HG03460 (cell line): Measurements from ENCODE around the gene NDUFS7.

ENCODE experiments used
- ATAC-seq: cut with Tn5 transposase; IDR thresholded peaks from one replicate; pipeline ENCODE4 v1.9.1; 2021; ENCODE audit not compliant: unreplicated experiment

The NDUFS7 gene

DNA sequence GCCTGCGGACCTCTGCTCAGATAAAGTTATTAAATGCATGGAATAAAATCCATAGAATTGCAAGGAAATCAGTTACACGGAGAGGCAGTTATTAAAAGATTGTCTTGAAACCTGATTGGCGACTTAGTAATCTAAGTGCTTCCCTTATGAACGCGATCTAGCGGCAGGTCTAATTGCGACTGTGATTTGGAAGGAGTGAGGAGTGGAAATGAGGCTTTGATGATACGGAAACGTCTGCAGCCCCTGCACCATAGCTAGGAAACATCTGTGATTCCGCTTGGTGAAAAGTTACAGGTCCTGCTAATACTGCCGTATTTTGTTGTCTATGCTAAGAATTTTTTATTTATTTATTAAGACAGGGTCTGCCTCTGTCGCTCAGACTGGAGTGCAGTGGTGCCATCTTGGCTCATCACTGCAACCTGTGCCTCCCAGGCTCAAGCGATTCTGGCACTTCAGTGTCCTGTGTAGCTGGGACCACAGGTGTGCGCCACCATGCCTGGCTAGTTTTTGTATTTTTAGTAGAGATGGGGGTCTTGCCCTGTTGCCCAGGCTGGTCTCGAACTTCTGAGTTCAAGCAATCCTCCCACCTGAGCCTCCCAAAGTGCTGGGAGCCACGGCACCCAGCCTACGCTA lies 887 bp downstream of the NDUFS7 start:
- no peak for ATAC-seq

GRCh38 chr19:1385816-1386215 lies 2.1 kb downstream of the NDUFS7 start:
- ATAC-seq: no peak

DNA sequence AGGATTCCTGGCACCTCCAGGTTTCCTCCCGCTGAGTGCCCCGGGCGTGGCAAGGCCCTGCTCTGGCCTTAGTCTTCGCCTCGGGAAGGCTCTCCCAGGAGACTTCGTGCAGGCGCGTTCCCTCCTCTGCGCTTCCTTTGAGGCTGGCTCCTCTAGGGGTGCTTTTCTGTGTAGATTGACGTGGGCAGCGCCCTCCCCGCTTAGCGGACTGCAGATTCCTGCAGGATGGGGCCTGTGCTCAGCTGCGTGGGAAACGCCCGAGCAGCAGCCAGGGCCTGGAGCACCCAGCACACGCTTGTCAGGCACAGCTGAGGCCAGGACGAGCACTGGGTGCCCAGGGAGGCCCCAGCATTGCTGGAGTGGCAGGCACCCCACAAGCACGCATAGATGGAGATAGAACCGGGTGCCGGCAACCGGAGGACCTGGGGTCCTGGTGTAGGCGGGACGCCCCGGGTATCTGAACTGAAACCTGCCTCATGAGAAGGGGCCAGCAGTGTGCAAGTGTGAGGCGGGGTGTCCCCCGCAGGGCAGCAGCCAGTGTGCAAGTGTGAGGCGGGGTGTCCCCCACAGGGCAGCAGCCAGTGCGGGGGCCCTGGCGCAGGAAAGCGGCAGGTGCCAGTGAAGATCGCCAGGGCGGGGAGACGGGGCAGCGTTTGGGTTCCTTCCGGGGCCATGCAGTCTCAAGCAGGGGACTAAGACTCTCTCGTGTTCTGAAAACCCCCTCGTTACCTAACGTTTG lies 3.4 kb downstream of the NDUFS7 start:
- no peak for ATAC-seq

GRCh38 chr19:1387684-1388636 lies 4.3 kb downstream of the NDUFS7 start:
- no peak for ATAC-seq

DNA sequence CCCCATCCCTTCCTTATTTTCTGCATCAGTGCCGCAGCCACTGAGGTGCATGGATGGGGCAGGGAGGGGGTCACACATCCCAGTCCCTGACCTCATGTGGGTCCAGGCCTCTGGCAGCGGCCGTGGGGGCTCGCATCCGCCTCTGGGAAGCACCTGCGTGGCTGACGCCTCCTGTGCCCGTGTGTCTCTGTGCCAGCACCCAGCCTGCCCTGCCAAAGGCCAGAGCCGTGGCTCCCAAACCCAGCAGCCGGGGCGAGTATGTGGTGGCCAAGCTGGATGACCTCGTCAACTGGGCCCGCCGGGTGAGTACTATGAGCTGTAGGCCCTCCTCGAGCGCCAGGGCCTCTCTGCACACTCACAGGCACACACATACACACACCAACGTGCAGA lies 4.9 kb downstream of the NDUFS7 start:
- no peak for ATAC-seq

- ATAC-seq: no peak
These were observed 5.6 kb downstream of the NDUFS7 start for GRCh38 chr19:1389033-1389940.

DNA sequence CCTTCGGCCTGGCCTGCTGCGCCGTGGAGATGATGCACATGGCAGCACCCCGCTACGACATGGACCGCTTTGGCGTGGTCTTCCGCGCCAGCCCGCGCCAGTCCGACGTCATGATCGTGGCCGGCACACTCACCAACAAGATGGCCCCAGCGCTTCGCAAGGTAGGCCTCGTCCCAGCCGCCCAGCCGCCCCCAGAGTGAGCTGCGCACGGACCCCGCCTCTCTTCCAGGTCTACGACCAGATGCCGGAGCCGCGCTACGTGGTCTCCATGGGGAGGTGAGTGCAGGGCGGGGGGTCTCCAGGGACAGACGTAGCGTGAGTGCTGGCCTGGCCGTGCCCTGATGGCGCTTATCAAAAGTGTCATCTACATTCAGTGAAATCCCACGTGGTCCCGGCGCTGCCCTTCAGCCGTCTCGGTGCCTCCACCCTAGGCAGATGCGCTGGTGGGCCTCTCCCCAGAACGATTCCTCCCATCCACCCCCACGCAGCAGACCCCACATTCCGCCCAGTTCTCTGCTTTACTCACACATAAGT lies 7.2 kb downstream of the NDUFS7 start:
- no peak for ATAC-seq

DNA sequence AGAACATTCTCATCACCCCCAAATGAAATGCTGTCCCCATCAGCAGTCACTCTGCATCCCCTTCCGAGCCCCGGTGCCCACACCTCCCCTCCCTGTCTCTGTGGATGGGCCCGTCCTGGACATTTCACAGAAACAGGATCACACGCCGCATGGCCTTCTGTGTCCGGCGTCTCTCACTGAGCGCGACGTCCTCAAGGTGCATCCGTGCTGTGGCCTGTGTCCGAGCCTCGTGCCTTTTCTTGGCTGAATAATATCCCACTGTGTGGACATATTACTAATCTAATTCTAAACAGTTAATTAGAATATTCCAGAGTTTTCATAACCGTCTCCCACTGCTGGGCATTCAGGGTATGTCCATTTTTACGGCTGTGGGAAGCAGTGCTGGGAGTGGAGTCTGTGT lies 8.7 kb downstream of the NDUFS7 start:
- ATAC-seq: no peak

DNA sequence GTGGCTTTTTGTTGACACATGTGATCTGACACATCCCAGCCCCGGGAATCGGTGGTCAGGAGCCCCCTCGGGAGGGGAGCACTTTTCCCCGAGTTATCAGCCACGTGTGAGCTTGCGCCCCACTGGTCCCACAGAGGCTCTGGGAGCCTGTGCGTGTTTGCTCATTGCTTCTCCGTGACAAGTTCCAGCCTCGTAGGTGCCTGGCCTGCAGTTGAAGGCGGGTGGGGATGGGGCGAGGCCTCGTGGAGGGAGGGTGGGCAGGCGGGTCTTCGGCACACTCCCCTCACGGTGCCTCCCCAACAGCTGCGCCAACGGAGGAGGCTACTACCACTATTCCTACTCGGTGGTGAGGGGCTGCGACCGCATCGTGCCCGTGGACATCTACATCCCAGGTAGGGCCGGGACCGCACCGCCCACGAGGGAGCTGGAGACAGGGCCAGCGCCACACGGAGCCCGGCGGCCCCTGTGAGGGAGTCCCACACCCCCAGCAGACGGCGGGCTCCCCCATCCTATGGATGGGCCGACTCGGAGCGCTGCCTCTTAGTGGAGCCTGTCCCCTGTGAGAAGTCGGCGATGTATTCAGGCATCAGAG lies 9.3 kb downstream of the NDUFS7 start:
- no peak for ATAC-seq

DNA sequence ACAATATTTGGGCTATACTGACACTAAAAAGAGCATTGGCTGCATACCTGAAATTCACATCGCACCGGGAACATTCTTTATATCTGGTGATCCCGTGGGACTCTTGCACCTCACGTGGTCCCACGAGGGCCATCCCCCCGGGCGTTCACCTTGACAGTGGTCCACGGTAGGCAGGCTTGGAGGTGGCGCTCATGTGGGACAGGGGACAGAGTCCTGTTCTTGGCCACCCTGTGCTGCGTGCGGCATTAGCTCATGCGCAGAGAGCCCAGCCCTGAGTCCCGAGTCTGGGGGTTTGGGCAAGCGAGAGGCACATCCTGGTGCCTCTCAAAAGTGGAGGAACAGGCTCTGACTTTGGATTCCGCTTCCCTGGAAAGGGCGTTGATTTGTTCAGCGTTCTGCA lies 10.1 kb downstream of the NDUFS7 start:
- ATAC-seq: no peak

DNA sequence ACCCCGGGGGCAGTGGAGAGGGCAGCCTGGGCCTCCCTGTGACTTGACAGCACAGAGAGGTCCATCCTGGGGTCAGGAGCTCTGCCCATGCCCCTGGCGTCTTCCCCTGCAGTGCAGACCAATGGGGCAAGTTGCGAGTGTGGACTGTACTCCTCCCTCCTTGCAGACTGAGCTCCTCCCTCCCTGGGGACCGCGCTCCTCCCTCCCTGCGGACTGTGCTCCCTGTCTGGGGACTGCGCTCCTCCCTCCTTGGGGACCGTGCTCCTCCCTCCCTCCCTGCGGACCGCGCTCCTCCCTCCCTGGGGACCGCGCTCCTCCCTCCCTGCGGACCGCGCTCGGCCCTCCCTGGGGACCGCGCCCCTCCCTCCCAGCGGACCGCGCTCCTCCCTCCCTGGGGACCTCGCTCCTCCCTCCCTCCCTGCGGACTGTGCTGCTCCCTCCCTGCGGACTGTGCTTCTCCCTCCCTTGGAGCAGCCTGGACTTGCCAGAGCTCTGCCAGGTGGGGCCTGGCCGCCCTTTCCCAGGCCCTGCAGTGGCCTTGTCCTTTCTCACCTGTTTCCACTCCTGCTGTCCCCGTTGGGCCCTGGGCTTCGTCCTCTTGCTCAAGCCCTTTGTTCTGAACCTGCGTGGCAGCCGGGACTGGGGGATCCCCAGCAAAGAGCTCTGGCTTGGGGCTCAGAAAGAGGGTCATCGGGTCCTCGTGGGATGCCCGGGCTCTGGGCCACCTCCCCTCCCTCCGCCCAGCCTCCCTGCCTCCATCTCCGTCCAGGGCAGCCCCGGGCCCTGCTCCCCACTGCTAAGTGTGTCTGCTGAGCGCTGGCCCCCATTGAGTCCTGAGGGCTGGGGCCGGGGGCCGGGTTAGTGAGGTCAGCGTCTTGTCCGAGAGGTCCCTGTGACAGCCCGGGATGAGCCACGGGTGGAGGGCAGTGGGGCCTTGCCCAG lies 10.8 kb downstream of the NDUFS7 start:
- no peak for ATAC-seq

GRCh38 chr19:1395194-1396018 lies 11.7 kb downstream of the NDUFS7 start:
- ATAC-seq: no peak

- ATAC-seq: no peak
These were observed 12.5 kb downstream of the NDUFS7 start for GRCh38 chr19:1396019-1396767.

DNA sequence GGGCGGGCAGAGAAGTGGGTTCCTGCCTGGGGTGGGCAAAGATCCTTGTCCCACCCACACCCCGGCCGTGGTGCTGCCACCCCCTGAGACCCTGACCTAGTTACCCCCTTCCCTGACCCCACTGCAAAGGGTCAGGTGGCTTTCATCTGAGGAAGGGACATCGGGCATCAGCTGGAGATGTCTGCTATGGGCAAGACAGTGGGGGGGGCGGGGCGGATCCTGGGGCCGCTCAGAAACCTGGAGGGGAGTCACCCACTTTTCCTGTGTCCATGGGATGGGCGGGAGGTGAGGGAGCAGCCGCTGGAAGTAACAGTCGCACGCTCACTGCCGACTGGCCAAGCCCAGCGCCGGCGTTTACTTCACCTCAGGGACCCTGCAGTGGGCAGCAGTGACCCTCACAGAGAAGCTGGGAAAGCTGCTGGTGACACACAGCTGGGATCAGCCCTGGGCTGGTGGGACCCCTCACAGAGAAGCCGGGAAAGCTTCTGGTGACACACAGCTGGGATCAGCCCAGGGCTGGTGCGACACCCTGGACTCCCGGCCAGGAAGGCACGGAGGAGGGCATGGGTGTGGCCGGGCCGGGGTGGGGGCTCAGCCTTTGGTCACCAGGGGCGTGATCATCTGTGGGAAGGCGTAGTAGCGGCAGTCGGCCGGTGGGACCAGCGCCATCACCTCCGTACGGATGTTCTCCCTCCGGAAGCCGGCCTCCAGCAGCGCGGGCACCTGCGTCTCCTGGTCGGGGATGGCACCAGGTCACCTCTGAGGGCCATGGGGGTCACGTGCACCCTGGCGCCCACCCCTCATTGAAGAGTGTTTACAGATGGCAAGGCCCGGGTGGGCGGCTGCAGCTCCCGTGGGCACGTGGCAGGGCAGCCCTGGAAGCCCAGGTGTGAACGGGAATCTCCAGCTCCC lies 13.3 kb downstream of the NDUFS7 start:
- no peak for ATAC-seq

DNA sequence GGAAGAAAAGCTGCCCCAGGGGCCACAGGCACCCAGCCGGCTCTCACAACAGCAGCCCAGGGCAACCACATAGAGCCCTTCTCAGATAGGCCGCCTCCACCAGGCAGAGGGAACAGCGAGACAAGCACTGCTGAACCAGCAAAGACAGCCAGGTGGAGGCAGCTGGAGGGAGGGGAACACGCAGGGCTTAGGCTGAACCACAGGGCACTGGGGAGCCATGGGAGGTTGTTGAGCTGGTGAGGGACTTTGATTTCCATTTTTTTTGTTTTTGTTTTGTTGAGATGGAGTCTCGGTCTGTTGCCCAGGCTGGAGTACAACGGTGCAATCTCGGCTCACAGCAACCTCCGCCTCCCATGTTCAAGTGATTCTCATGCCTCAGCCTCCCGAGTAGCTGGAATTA lies 14.1 kb downstream of the NDUFS7 start:
- no peak for ATAC-seq

DNA sequence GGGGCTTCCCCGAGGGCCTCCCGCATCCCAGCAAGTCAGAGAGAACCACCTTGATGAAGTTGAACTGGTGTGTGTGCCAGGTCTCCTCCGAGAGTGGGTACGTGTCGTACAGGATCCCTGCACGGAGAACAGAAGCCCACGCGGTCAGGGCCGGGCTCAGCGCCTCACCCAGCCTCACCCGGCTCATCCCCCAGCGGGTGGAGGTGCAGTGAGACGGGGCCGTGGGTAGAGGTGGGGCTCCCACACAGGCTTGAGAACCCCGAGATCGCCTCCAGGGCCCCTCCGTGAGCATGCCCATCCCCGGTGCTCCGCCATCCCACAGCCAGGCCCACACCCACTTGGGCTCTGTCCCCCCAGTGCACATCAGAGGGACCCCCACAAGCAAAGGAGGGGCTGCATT lies 15.4 kb downstream of the NDUFS7 start:
- ATAC-seq: no peak
